ENCODE results near the gene BNIP3. TPM values are rescaled to one million over a fixed set of nuclear protein-coding genes. Genes with fewer than 3 reads are reported as not detected.

Gene BNIP3
- total RNA-seq, 1 experiment from 2014 or later: 24.9 TPM

- BruUV-seq (replicated peaks): no TSS peak
Observed at GRCh38 chr10:131961777-131962662, 19.7 kb downstream of the BNIP3 start.

DNA sequence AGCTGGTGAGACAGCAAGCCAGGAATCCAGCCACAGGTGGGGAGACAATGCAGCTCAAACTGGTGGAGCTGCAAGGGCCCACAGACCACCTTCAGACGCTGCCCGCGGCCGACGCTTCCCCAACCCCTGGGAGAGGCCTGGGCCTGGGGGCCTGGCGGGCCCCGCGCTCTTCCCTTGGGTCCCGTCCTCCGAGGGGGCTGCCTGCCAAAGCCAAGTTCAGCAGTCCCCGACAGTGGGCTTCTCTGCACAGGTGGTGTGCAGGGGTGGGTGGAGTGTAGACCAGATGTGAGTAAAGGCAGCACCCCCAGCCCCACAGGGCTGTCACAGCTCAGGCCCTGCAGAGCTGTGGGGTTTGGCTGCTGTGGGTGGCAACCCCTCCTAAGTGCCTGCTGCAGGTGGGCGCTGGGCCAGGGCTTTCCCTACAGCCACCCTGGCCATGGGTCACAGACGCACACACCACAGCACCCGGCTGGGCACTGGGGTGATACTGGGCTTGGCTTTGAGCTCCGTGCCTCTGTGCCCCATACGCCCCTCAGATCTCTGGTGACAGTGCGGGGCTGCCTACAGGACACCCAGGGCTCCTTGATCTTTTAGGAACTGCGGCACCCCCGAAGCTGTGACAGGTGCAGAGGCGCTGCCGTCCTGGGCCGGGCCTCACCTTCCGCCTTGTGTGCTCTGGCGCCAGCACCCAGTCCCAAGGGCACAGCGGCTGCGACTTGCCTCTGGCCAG, 20.5 kb downstream of the BNIP3 start:
- DNase-seq (ENCODE audit: low spot score): no peak
- peaks cover 33% of the 10 kb centered on the region for H3K36me3 ChIP-seq (ENCODE audit: insufficient read depth, low read length, poor library complexity, severe bottlenecking)
- intact Hi-C loops (cut with micrococcal nuclease; ENCODE audit: unreplicated experiment): no loop called here
- CTCF ChIA-PET: no interaction called here
- H3K27ac ChIP-seq (ENCODE audit: low read depth, low read length, poor library complexity, severe bottlenecking): peak overlapping the region; percentile 76
- peaks cover 12% of the 10 kb centered on the region for H3K4me1 ChIP-seq (ENCODE audit: insufficient read depth, low read length, poor library complexity, severe bottlenecking)
- H3K9me3 ChIP-seq (ENCODE audit: low read depth, low read length, poor library complexity, severe bottlenecking): no peaks in the 10 kb centered on the region
- TF ChIP-seq, protein P1, sequence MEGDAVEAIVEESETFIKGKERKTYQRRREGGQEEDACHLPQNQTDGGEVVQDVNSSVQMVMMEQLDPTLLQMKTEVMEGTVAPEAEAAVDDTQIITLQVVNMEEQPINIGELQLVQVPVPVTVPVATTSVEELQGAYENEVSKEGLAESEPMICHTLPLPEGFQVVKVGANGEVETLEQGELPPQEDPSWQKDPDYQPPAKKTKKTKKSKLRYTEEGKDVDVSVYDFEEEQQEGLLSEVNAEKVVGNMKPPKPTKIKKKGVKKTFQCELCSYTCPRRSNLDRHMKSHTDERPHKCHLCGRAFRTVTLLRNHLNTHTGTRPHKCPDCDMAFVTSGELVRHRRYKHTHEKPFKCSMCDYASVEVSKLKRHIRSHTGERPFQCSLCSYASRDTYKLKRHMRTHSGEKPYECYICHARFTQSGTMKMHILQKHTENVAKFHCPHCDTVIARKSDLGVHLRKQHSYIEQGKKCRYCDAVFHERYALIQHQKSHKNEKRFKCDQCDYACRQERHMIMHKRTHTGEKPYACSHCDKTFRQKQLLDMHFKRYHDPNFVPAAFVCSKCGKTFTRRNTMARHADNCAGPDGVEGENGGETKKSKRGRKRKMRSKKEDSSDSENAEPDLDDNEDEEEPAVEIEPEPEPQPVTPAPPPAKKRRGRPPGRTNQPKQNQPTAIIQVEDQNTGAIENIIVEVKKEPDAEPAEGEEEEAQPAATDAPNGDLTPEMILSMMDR (conservative IDR thresholded peaks at IDR 0.05; ENCODE audit: low read depth, low read length): no peak
- no TSS peak for BruUV-seq (replicated peaks)
- no peak overlapping the region for H3K4me3 ChIP-seq (ENCODE audit: low read depth, low read length, poor library complexity, severe bottlenecking)
- POLR2A ChIA-PET (ENCODE audit: low non-redundant PET): interaction anchor here (0.9 kb wide), 1 partner anchor 104 kb away, joined by 5 read pairs; no protein-coding TSS in a partner anchor
- H3K27me3 ChIP-seq (replicated peaks; ENCODE audit: insufficient read depth, low read depth, low read length, poor library complexity): no peaks in the 10 kb centered on the region

More at GRCh38 chr10:131961777-131962662, 19.7 kb downstream of the BNIP3 start:
- no peak overlapping the region for H3K4me3 ChIP-seq (ENCODE audit: low read depth, low read length, poor library complexity, severe bottlenecking)
- intact Hi-C loops (cut with micrococcal nuclease; ENCODE audit: unreplicated experiment): no loop called here
- no peaks in the 10 kb centered on the region for H3K9me3 ChIP-seq (ENCODE audit: low read depth, low read length, poor library complexity, severe bottlenecking)
- no peaks in the 10 kb centered on the region for H3K27me3 ChIP-seq (replicated peaks; ENCODE audit: insufficient read depth, low read depth, low read length, poor library complexity)
- ChIA-PET POLR2A (ENCODE audit: low non-redundant PET) (interaction anchor here (0.9 kb wide), 1 partner anchor 105 kb away, joined by 5 read pairs; no protein-coding TSS in a partner anchor), CTCF (no interaction called here)
- peak; percentile 69 for DNase-seq (ENCODE audit: low spot score)
- H3K4me1 ChIP-seq (ENCODE audit: insufficient read depth, low read length, poor library complexity, severe bottlenecking): peaks cover 12% of the 10 kb centered on the region
- H3K27ac ChIP-seq (ENCODE audit: low read depth, low read length, poor library complexity, severe bottlenecking): peak overlapping the region; percentile 76
- TF ChIP-seq EZH2 (IDR thresholded peaks at IDR 0.05; ENCODE audit: borderline replicate concordance, low read depth, low read length, poor library complexity, severe bottlenecking): no peak
- peaks cover 31% of the 10 kb centered on the region for H3K36me3 ChIP-seq (ENCODE audit: insufficient read depth, low read length, poor library complexity, severe bottlenecking)

GRCh38 chr10:131960631-131961046, 21.1 kb downstream of the BNIP3 start:
- ChIA-PET POLR2A (ENCODE audit: low non-redundant PET) (no interaction called here), CTCF (no interaction called here)
- H3K4me1 ChIP-seq (ENCODE audit: insufficient read depth, low read length, poor library complexity, severe bottlenecking): peaks cover 12% of the 10 kb centered on the region
- peaks cover 38% of the 10 kb centered on the region for H3K36me3 ChIP-seq (ENCODE audit: insufficient read depth, low read length, poor library complexity, severe bottlenecking)
- no peak overlapping the region for H3K27ac ChIP-seq (ENCODE audit: low read depth, low read length, poor library complexity, severe bottlenecking)
- TF ChIP-seq, protein P1 (conservative IDR thresholded peaks at IDR 0.05; ENCODE audit: low read depth, low read length): no peak
- no peak for TF ChIP-seq EZH2 (IDR thresholded peaks at IDR 0.05; ENCODE audit: borderline replicate concordance, low read depth, low read length, poor library complexity, severe bottlenecking)
- BruUV-seq (replicated peaks): no TSS peak
- H3K27me3 ChIP-seq (replicated peaks; ENCODE audit: insufficient read depth, low read depth, low read length, poor library complexity): no peaks in the 10 kb centered on the region
- H3K4me3 ChIP-seq (ENCODE audit: low read depth, low read length, poor library complexity, severe bottlenecking): no peak overlapping the region
- DNase-seq (ENCODE audit: low spot score): no peak
- intact Hi-C loops (cut with micrococcal nuclease; ENCODE audit: unreplicated experiment): no loop called here
- H3K9me3 ChIP-seq (ENCODE audit: low read depth, low read length, poor library complexity, severe bottlenecking): no peaks in the 10 kb centered on the region

Measured in A673 (cell line).